Activated CD4-positive, alpha-beta T cell treated with anti-CD3 and anti-CD28 coated beads, Interleukin-2, amount 50 U/mL, for 48 hours (primary cell): ENCODE results near the gene TNK2.

Experiments
- DNase-seq, 2 experiments: peaks; one replicate each; pipeline ENCODE4 v3.0.0-alpha.2; 2020

The TNK2 gene

GRCh38 chr3:195815169-195815771, 93.1 kb downstream of the TNK2 start:
- DNase-seq, result no peak

- no peak for DNase-seq
These were observed 94.3 kb downstream of the TNK2 start for GRCh38 chr3:195813916-195814640.
